Cardiac muscle cell (in vitro differentiated cells and primary cell): ENCODE results near the gene LMO1. TPM values are rescaled to one million over a fixed set of nuclear protein-coding genes. Genes with fewer than 3 reads are reported as not detected.

Experiments
- DNase-seq, 2 donors: peaks; one replicate each; pipeline versions ENCODE4 v3.0.0 to v3.0.0-alpha.2; 2010 to 2017; ENCODE audit warnings: low read depth in 1 of 2, low spot score in 1 of 2
- H3K27ac ChIP-seq: fragments of 200-600 bp; sonication (generic); 2 replicates; pipeline ENCODE4 v1.5.1; 2016
- H3K27me3 ChIP-seq: fragments of 200-600 bp; sonication (generic); 2 replicates; pipeline ENCODE4 v1.6.0; 2016; ENCODE audit warnings: control low read depth
- H3K36me3 ChIP-seq: fragments of 200-600 bp; sonication (generic); 2 replicates; pipeline ENCODE4 v1.5.1; 2016; ENCODE audit warnings: control low read depth
- H3K4me1 ChIP-seq: fragments of 200-600 bp; sonication (generic); 2 replicates; pipeline ENCODE4 v1.8.1; 2017; ENCODE audit warnings: low read depth, mild to moderate bottlenecking, mixed run types
- H3K4me3 ChIP-seq: fragments of 200-600 bp; sonication (generic); 2 replicates; pipeline ENCODE4 v1.5.1; 2016; ENCODE audit warnings: mild to moderate bottlenecking
- H3K9me3 ChIP-seq: fragments of 200-600 bp; sonication (generic); 2 replicates; pipeline ENCODE4 v1.5.1; 2017; ENCODE audit warnings: low read depth, mild to moderate bottlenecking, control low read depth
- polyA plus RNA-seq: library from polyadenylated mRNA; unstranded; fragments of >200 nt; fragmentation: Nextera tagmentation; extraction: Ambion mirVana; gene quantifications from 2 replicates; pipeline ENCODE4 v1.2.1, GENCODE V29; 2016
- total RNA-seq: library from RNA; depleted of rRNA; stranded (reverse); fragments of >200 nt; gene quantifications from 2 replicates; pipeline ENCODE4 v1.2.3, GENCODE V29; 2016
- TF ChIP-seq, protein P1 (sequence below): IDR thresholded peaks from 2 replicates; pipeline ENCODE4 v1.5.1; 2012; ENCODE audit warnings: low read depth, mild to moderate bottlenecking, low read length

LMO1 gene
- total and polyA plus RNA-seq, 2 experiments from 2014 or later: 0.45 to 3.6 TPM

DNA sequence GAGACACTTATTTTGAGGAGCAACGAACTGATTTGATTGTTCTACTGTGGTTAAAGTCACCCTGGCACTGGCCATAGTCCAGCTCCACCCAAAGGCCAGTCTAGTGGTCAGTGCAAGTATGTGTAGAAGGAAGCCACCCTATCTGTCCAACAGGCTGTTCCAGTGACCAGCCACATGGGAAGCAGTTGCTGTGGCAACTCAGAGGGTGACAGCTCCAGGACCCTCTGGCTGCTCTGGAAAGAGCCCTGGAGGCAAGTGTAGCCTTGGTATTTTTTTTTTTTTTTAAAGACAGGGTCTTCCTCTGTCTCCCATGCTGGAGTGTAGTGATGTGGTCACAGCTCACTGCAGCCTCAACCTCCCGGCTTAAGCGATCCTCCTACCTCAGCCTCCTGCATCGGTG is 27.8 kb downstream of the LMO1 start:
- H3K4me1 ChIP-seq: peaks cover 6% of the 10 kb centered on the region
- H3K36me3 ChIP-seq: no peaks in the 10 kb centered on the region
- no peak overlapping the region for H3K27ac ChIP-seq
- H3K4me3 ChIP-seq: no peak overlapping the region
- no peaks in the 10 kb centered on the region for H3K9me3 ChIP-seq
- no peaks in the 10 kb centered on the region for H3K27me3 ChIP-seq
- DNase-seq: no peak
- TF ChIP-seq, protein P1, sequence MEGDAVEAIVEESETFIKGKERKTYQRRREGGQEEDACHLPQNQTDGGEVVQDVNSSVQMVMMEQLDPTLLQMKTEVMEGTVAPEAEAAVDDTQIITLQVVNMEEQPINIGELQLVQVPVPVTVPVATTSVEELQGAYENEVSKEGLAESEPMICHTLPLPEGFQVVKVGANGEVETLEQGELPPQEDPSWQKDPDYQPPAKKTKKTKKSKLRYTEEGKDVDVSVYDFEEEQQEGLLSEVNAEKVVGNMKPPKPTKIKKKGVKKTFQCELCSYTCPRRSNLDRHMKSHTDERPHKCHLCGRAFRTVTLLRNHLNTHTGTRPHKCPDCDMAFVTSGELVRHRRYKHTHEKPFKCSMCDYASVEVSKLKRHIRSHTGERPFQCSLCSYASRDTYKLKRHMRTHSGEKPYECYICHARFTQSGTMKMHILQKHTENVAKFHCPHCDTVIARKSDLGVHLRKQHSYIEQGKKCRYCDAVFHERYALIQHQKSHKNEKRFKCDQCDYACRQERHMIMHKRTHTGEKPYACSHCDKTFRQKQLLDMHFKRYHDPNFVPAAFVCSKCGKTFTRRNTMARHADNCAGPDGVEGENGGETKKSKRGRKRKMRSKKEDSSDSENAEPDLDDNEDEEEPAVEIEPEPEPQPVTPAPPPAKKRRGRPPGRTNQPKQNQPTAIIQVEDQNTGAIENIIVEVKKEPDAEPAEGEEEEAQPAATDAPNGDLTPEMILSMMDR: no peak

DNA sequence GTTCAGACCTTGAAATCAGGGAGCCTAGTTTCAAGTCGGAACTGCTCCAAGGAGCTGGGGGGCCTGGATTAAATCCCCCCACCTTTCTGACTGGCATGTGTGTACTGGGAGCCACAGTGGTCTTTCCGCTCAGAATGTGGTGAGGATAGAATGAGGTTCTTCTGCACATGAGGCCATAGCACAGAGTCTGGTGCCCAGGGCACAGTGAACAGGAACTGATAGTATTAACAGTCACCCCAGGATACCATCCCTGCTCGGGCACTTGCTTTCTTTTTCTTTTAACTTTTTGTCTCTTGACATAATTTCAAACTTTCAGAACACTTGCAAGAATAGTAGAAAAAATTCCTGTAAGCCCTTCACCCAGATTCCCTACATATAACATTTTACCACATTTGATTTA is 28.8 kb downstream of the LMO1 start:
- Histone ChIP-seq H3K27ac (no peak overlapping the region), H3K4me3 (no peak overlapping the region), H3K9me3 (no peaks in the 10 kb centered on the region), H3K36me3 (no peaks in the 10 kb centered on the region), H3K4me1 (peaks cover 6% of the 10 kb centered on the region), H3K27me3 (no peaks in the 10 kb centered on the region)
- no peak for DNase-seq
- TF ChIP-seq, protein P1: no peak

- TF ChIP-seq, protein P1: no peak
- Histone ChIP-seq H3K9me3 (no peaks in the 10 kb centered on the region), H3K27ac (no peak overlapping the region), H3K4me1 (peaks cover 6% of the 10 kb centered on the region), H3K36me3 (no peaks in the 10 kb centered on the region), H3K4me3 (no peak overlapping the region), H3K27me3 (no peaks in the 10 kb centered on the region)
- DNase-seq: no peak
Measured at GRCh38 chr11:8234425-8234821, 29.3 kb downstream of the LMO1 start.

- TF ChIP-seq, protein P1: no peak
- Histone ChIP-seq H3K4me1 (peaks cover 6% of the 10 kb centered on the region), H3K9me3 (no peaks in the 10 kb centered on the region), H3K4me3 (no peak overlapping the region), H3K27ac (no peak overlapping the region), H3K36me3 (no peaks in the 10 kb centered on the region), H3K27me3 (no peaks in the 10 kb centered on the region)
- peak in 1 of 2 donors; percentile 11 for DNase-seq
Measured at GRCh38 chr11:8233691-8234424, 29.8 kb downstream of the LMO1 start.

DNA sequence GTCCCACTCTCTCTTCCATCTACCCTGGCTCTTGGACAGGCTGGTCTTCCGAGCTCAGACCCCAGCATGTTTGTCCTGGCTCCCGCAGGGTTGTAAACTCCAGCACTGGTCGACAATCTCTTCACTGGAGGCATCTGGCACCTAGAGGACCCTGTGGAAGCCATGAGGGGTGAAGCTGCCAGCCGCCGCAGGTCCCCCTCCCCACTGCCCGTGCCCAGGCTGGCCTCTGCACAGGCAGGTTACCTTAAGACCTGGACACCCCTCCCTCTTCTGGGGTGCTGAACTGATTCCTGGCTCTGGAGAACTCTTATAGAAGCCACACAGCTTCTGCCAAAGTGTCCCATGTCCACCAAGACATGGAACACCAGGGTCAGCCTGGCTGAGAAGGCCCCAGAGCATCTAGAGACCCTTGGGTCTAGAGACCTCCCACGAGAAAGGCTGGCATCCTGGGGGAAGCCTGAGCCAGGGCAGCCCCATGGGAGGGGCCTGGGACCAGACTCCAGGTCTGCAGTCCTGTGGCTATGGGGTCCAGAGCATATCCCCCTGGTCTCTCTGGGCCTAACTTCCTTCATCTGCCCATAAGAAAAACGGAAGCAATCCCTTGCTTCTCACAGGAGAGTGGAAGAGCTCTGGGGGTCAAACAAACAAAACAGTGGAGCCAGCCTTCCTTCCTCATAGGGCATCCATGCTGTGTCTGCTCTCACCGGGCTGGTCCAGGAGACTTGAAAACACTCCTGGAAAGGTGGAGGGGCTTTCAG is 30.6 kb downstream of the LMO1 start:
- Histone ChIP-seq H3K4me3 (no peak overlapping the region), H3K36me3 (no peaks in the 10 kb centered on the region), H3K4me1 (peaks cover 6% of the 10 kb centered on the region), H3K27me3 (no peaks in the 10 kb centered on the region), H3K27ac (no peak overlapping the region), H3K9me3 (no peaks in the 10 kb centered on the region)
- TF ChIP-seq, protein P1: no peak
- DNase-seq: peak in 1 of 2 donors; percentile 13
